Neural progenitor cell (in vitro differentiated cells): ENCODE data around the gene SCG2. TPM values are rescaled to one million over a fixed set of nuclear protein-coding genes. Genes with fewer than 3 reads are reported as not detected.

Experiments used
- DNase-seq: peaks from one replicate; pipeline ENCODE4 v3.0.0-alpha.2; 2016; ENCODE audit warnings: low spot score
- H2AFZ ChIP-seq: fragments of 200-600 bp; sonication (generic); replicated peaks from 2 replicates; pipeline ENCODE4 v1.6.1; 2016; ENCODE audit warnings: antibody characterized with exemption
- H3F3A ChIP-seq: fragments of 200-600 bp; sonication (generic); 2 replicates; pipeline ENCODE4 v1.6.1; 2016; ENCODE audit warnings: antibody characterized with exemption, low read depth
- H3K27ac ChIP-seq: fragments of 200-600 bp; sonication (generic); 2 replicates; pipeline ENCODE4 v1.5.1; 2016; ENCODE audit warnings: mild to moderate bottlenecking
- H3K27me3 ChIP-seq: fragments of 200-600 bp; sonication (generic); 2 replicates; pipeline ENCODE4 v1.6.1; 2016; ENCODE audit warnings: mild to moderate bottlenecking, moderate library complexity
- H3K36me3 ChIP-seq: fragments of 200-600 bp; sonication (generic); 2 replicates; pipeline ENCODE4 v1.5.1; 2016
- H3K4me1 ChIP-seq: fragments of 200-600 bp; sonication (generic); 2 replicates; pipeline ENCODE4 v1.6.1; 2016; ENCODE audit warnings: mixed run types
- H3K4me2 ChIP-seq: fragments of 200-600 bp; sonication (generic); 2 replicates; pipeline ENCODE4 v1.6.1; 2016
- H3K4me3 ChIP-seq: fragments of 200-600 bp; sonication (generic); 2 replicates; pipeline ENCODE4 v1.5.1; 2016
- H3K79me2 ChIP-seq: fragments of 200-600 bp; sonication (generic); 2 replicates; pipeline ENCODE4 v1.6.1; 2016; ENCODE audit warnings: low read depth
- H3K9ac ChIP-seq: fragments of 200-600 bp; sonication (generic); 2 replicates; pipeline ENCODE4 v1.6.1; 2016
- H3K9me3 ChIP-seq: fragments of 200-600 bp; sonication (generic); 2 replicates; pipeline ENCODE4 v1.5.1; 2016; ENCODE audit warnings: low read depth
- H4K20me1 ChIP-seq: fragments of 200-600 bp; sonication (generic); 2 replicates; pipeline ENCODE4 v1.6.1; 2016; ENCODE audit warnings: low read depth
- H3K27ac Mint-ChIP-seq: 3 replicates; pipeline ENCODE4 v1.8.0; 2021; ENCODE audit warnings: mixed read lengths
- H3K27me3 Mint-ChIP-seq: 2 replicates; pipeline ENCODE4 v1.8.0; 2022; ENCODE audit warnings: low read depth, mild to moderate bottlenecking, inconsistent platforms, moderate library complexity, mixed read lengths; ENCODE audit not compliant: insufficient read depth
- H3K36me3 Mint-ChIP-seq: 3 replicates; pipeline ENCODE4 v1.8.0; 2021; ENCODE audit warnings: mixed read lengths
- H3K4me1 Mint-ChIP-seq: 3 replicates; pipeline ENCODE4 v1.8.0; 2021; ENCODE audit warnings: mixed read lengths
- H3K4me3 Mint-ChIP-seq: 3 replicates; pipeline ENCODE4 v1.8.0; 2021; ENCODE audit warnings: mild to moderate bottlenecking, moderate library complexity, mixed read lengths
- H3K9me3 Mint-ChIP-seq: 3 replicates; pipeline ENCODE4 v1.8.0; 2020; ENCODE audit warnings: mixed read lengths
- CTCF ChIP-seq: fragments of 200-600 bp; sonication (generic); IDR thresholded peaks from 2 replicates; pipeline ENCODE4 v1.5.1; 2017; ENCODE audit warnings: antibody characterized with exemption, mild to moderate bottlenecking
- EZH2 ChIP-seq: fragments of 200-600 bp; sonication (generic); IDR thresholded peaks from 2 replicates; pipeline ENCODE4 v1.6.1; 2017; ENCODE audit warnings: antibody characterized with exemption, mild to moderate bottlenecking, moderate library complexity
- EZH2phosphoT487 ChIP-seq: fragments of 200-600 bp; sonication (generic); IDR thresholded peaks from 2 replicates; pipeline ENCODE4 v1.6.1; 2017; ENCODE audit warnings: antibody characterized with exemption
- total RNA-seq: library from RNA; depleted of rRNA; stranded (reverse); fragments of >200 nt; gene quantifications from 2 replicates; pipeline ENCODE4 v1.2.3, GENCODE V29; 2015; ENCODE audit warnings: low replicate concordance

SCG2 gene
- total RNA-seq, 1 donor from 2014 or later: 0.04 TPM

- Histone ChIP-seq H3K4me3 (peak overlapping the region; percentile 27), H3K4me2 (peak overlapping the region; percentile 70), H3K27me3 (peaks cover 99% of the 10 kb centered on the region), H3K9me3 (no peaks in the 10 kb centered on the region), H3K36me3 (no peaks in the 10 kb centered on the region), H3K27ac (no peak overlapping the region), H3F3A (peaks cover 21% of the 10 kb centered on the region), H3K9ac (no peak overlapping the region), H3K4me1 (peaks cover 27% of the 10 kb centered on the region), H4K20me1 (peaks cover 17% of the 10 kb centered on the region), H3K79me2 (no peaks in the 10 kb centered on the region), H2AFZ (no peak overlapping the region)
- DNase-seq: peak; percentile 88
- peaks cover 31% of the 10 kb centered on the region for H3K27me3 Mint-ChIP-seq
- H3K36me3 Mint-ChIP-seq: no peaks in the 10 kb centered on the region
- H3K27ac Mint-ChIP-seq: peak overlapping the region; percentile 6
- peaks cover 2% of the 10 kb centered on the region for H3K9me3 Mint-ChIP-seq
- H3K4me3 Mint-ChIP-seq: peak overlapping the region; percentile 18
- peaks cover 63% of the 10 kb centered on the region for H3K4me1 Mint-ChIP-seq
- TF ChIP-seq EZH2: no peak
- peak; percentile 58 for TF ChIP-seq CTCF
- TF ChIP-seq EZH2phosphoT487: peak; percentile 43
These were observed 16.2 kb upstream of the SCG2 start for GRCh38 chr2:223618172-223619035.

GRCh38 chr2:223614534-223614933, 12.4 kb upstream of the SCG2 start:
- peaks cover 98% of the 10 kb centered on the region for H3K27me3 ChIP-seq
- no peak overlapping the region for H3K4me3 Mint-ChIP-seq
- H2AFZ ChIP-seq: no peak overlapping the region
- no peaks in the 10 kb centered on the region for H3K36me3 ChIP-seq
- no peak overlapping the region for H3K27ac ChIP-seq
- H3K9ac ChIP-seq: no peak overlapping the region
- H3K9me3 ChIP-seq: no peaks in the 10 kb centered on the region
- H3K4me1 Mint-ChIP-seq: peaks cover 42% of the 10 kb centered on the region
- no peaks in the 10 kb centered on the region for H3K36me3 Mint-ChIP-seq
- H3K9me3 Mint-ChIP-seq: peaks cover 2% of the 10 kb centered on the region
- peaks cover 23% of the 10 kb centered on the region for H3K27me3 Mint-ChIP-seq
- peaks cover 17% of the 10 kb centered on the region for H4K20me1 ChIP-seq
- H3K4me3 ChIP-seq: no peak overlapping the region
- TF ChIP-seq EZH2phosphoT487 (no peak), CTCF (no peak), EZH2 (no peak)
- H3K4me1 ChIP-seq: peaks cover 28% of the 10 kb centered on the region
- no peak for DNase-seq
- H3K4me2 ChIP-seq: no peak overlapping the region
- H3K79me2 ChIP-seq: no peaks in the 10 kb centered on the region
- H3F3A ChIP-seq: peaks cover 29% of the 10 kb centered on the region
- H3K27ac Mint-ChIP-seq: no peak overlapping the region

- H3K36me3 ChIP-seq: no peaks in the 10 kb centered on the region
- peaks cover 17% of the 10 kb centered on the region for H3F3A ChIP-seq
- no peaks in the 10 kb centered on the region for H3K79me2 ChIP-seq
- H3K27me3 ChIP-seq: peaks cover 86% of the 10 kb centered on the region
- H3K4me1 Mint-ChIP-seq: peaks cover 30% of the 10 kb centered on the region
- H3K9ac ChIP-seq: no peak overlapping the region
- peak; percentile 55 for DNase-seq
- peak overlapping the region; percentile 74 for H3K4me2 ChIP-seq
- peak overlapping the region; percentile 84 for H3K4me3 Mint-ChIP-seq
- peaks cover 16% of the 10 kb centered on the region for H3K27me3 Mint-ChIP-seq
- peaks cover 16% of the 10 kb centered on the region for H3K4me1 ChIP-seq
- H2AFZ ChIP-seq: no peak overlapping the region
- no peaks in the 10 kb centered on the region for H3K36me3 Mint-ChIP-seq
- H3K27ac Mint-ChIP-seq: peak overlapping the region; percentile 70
- H3K4me3 ChIP-seq: peak overlapping the region; percentile 38
- H3K9me3 ChIP-seq: no peaks in the 10 kb centered on the region
- no peaks in the 10 kb centered on the region for H3K9me3 Mint-ChIP-seq
- TF ChIP-seq CTCF: no peak
- peak; percentile 35 for TF ChIP-seq EZH2
- H4K20me1 ChIP-seq: peaks cover 7% of the 10 kb centered on the region
- H3K27ac ChIP-seq: no peak overlapping the region
These were observed 11.1 kb upstream of the SCG2 start for GRCh38 chr2:223613017-223613950.
